ENCODE measurements around the gene NECTIN4.
"Not testable (repeated sequence)": the region's sequence is repeated elsewhere in the genome, so short reads cannot be mapped to it uniquely, and the experiment has no call there.

NECTIN4 gene

DNA sequence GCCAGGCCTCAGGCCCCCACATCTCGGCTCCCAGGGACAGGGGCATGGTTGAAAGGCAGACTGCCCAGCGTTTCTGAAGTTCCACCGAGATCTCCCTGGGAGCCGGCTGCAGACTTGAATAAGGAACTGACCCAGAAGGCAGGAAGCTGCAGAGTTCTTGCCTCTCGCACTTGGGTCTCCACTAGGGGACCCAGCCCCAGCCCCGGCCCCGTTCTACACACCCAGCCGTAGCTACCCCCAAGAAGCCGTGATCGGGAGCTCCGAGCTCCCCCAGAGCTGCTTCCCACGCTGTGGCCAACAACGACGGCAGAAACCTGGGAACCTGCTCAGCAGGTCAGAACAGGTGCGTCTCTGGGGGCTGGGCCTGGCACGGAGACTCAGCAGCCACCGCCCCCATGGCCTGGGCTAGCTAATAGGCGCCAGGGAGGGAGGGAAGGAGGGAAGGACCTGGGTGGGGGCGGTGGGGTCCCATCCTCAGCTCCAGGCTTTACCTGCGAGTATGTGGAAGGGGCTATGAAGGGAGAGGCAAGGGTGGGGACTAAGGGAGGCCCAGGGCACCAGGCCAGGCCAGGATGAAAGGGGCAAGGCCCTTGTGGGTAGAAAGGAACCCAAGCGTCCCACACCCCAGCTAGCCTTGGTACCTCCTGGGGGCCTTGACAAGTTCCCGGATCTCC, at the start of gene NECTIN4:
Gene NECTIN4, minus strand, starts transcription at position 308 of the 674 bp plus-strand sequence. Its CDS starts 262 bp downstream, at position 46.
- DNase-seq, result peak; percentile 48

DNA sequence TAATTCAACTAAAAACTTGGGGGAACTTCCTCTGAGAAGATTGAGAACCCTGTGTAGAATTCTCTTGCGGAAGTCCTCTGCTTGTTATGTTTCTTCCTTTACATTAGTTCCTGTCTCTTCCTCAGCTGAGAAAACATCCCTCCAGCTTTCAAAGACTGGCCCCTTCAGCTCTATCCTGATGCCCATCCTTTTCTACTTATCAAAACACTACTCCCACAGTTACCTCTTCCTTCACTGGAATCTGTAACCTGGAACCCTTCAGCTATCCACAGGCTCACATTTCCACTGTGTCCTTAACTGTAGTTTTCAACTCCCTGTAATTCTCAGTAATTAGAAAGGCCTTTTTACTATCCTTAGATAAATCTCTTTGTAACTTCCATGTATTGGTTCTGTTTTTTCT, 49.1 kb upstream of the NECTIN4 start:
- no peak for DNase-seq

DNA sequence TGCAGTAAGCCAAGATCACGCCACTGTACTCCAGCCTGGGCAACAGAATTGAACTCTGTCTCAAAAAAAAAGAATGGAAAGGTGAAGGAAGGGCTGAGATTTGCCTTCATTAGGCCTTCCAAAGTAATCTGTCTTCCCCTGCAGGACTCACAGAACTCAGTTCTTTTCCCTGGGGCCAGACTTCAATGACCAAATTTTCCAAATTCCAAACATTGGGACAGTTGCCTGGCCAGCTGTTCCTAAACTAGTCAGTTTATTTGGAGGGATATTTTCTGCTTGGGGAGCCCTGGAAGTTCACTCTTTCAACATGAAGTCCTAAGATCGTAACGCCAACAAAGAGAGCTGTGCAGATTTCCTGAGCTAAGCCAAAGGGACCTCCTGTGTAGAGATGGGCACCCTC, 48.5 kb upstream of the NECTIN4 start:
- DNase-seq, result no peak

DNA sequence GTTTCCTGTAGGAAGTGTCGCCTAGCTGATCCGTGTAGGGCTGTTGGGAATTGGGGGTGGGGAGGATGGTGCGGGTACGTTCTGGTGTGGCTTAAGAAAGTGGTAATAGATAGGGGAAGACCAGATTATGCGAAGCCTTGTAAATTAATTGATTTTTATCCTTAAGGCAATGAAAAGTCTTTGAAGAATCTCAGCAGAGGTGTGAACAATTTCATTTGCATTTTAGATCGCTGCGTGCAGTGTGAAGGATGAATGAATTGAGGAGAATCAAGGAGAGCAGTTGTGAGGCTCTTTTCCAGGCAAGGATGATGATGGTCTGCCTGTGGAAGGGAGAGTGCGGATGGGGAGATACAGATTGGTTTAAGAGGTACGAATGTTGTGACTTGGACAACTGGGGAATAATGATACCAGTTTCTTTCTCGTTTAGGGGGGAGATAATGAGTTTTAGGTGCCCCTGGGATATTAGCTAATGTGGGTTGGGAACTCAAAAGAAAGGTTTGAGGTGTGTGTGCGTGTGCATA, 43.9 kb upstream of the NECTIN4 start:
- DNase-seq, result peak; percentile 61

DNA sequence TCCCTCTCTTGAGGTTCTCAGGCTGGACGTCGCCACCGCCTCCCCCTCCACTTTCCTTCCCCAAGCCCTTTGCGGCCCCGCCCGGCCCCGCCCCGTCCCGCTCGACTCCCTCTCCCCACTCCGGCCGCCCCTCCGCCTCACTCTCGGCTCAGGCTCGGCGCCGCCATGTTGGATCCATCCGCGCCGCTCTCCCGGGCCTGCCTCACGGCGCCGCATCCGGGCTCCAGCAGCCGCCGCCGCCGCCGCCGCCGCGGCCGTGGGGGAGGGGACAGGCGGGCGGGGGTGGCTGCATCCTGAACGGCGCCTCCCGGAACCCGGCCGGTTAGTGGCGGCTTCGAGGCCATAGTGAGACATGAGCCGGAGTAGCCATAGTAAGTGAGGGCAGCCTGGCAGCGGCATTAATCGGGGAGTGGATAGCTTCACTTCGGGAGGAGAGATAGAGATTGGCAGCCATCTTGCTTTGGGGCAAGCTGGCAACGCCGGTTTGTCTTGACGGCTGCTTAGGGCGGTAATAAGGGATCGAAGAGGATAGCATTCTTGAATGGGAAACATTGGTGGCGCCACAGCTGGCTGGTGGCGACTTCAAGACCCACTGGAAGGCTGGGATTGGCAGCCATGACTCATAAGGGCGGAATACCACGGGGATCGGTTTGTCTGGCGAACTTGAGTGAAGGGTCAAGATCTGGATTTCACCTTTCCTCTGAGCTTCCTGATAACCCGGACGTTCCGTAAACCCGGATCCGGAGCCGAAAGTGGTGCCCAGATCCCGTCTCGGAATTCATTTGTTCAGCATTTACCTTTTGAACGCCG, 43.3 kb upstream of the NECTIN4 start, which contains the start of gene DEDD:
Gene DEDD, minus strand, starts transcription at position 258 of the 810 bp plus-strand sequence. CDS start 8,205 bp downstream, outside the sequence.
- DNase-seq, result peak; percentile 96

DNA sequence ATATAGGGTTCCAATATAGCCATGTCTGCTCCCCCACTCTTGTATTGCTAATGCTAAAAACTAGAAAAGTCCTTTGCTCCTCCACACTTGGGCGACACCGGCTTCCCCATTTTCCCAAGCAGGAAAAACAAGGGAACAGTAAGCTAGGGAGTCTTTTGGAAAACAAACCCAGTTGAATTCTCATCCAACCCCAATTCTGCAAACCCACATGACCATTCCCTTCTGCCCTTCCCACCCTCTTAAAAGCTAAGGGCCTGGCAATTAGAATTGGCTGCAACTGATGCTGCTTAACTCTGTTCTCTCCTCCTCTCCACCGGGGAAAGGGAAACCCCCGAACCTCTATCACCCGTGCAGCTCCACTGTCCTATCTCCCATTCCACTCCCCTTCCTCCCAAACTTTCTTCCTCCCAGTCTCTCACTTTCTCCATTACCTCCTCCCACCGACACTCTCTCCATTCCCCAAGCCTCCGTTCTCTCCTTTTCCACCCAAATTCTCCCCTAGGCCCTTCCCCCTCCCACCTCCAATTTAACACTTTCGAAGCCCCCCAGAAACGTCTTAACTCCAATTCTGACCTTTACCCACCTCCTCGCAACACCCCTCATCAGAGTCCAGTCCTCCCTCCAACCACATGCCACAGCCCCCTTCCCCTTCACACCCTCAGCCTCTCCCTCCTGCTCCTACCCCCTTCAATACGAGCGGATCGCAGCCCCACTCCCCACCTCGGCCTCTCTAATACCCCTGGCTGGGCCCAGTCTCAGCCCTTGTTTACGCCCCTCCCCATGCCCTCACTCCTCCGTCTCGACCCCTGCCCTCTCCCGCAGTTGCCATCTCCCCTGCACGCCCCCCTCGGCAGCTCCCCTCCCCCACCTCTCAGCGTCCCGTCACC, 42.4 kb upstream of the NECTIN4 start:
- peak; percentile 6 for DNase-seq

DNA sequence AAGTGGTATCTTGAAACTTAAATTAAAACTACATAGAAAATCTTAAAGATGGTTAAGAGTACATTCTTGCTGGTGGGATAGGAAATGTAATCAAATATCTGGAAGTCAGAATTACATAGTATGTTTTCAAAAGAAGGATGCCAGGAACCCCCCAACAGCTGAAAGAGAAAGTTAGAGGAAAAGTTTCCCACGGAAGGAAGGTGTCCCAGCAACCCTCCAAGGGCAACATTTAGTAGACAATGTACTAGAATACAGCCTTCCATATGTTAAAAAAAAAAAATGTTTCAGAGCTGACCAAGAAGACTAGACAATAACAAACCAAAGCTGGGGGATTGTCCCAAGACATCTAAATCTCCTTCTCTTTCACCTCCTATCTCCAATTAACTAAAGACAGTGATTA, 40.9 kb upstream of the NECTIN4 start:
- no peak for DNase-seq

DNA sequence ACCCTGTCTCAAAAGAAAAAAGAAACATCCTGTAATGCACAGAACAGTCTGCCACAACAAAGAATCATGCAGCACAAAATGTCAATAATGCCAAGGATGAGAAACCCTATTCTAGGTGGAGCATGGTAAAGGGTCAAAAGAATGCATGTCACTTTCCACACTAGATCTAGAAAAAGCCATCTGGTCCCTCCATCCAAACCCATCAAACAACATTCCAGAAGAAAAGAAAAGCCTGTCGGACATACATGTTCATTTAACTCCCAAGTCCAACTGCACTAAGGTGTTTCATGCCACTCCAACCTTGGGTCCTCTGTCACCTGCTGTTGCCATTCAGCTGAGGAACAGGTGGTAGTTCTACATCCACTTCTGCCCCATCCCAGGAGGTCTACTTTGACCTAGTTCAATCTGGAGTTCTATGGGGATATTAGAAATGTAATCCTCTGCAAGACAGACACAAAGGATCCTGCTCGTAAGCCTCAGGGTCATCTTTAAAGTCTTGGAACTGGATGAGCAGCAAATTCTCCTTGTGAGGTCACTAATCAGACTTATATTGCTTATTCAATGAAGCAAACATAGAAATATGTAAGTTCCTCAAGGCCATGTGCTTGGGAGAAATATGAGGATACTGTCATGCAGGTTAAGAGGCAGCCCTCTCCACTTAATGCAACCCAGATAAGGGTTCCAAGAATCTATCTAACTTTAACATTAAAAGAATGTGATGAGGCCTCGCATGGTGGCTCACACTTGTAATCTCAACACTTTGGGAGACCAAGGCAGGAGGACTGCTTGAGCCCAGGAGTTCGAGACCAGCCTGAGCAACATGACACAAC, 39.4 kb upstream of the NECTIN4 start:
- DNase-seq, result no peak

DNA sequence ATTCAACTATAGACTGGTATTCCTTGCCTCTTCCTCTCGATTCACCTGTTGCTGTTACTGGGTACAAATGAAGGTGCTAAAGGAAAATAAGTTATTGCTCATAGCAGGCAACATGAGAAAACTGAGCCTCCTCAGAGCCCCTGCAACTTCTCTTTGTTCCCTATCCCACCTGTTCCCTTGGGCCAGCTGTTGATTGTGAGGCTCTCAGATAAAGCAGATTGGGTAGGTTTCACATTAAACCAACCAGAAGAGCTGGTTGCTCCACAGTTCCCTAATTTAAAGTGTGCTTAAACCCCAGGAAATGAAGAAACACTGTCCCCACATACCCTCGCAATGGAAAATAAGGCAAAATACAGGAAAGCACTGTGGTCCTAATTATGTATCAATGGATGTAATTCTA, 38.3 kb upstream of the NECTIN4 start:
- no peak for DNase-seq

DNA sequence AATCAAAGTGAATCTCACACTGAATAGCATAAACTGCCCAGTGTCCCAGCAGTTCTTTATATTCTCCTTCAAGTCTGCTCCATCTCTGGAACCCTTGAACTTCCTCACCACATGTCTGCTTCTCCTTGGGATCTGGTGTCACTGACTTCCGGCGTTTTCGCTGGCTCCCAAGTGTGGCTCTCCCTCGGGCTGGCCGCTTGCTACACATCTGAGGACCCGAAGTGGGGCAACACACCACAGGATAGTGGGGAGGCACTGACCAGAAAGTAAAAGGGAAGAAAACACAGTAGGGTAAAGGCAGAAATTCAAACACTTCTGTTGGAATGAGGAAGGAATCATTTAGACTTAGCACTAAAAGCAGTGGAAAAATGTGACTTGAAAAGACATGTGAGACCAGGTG, 33.6 kb upstream of the NECTIN4 start:
- DNase-seq, result no peak

DNA sequence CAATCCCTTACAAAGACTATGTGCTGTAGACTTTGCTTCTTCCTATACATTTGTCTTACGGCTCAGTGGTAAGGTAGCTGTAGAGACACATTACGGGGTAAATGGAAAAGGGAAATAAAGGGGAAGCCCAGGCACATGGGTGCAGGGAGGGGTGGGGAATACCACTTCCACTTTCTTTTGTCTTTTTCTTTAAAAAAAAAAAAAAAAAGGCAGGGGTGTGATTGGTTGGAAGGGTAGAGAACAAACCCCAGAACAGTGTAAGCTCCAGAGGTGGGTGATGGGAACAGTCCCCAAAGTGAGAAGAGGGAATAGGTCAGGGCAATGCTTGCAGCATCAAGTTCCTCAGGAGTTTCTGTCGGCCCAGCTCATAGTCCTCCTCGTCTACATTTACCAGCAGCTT, 32.5 kb upstream of the NECTIN4 start:
- DNase-seq, result no peak

DNA sequence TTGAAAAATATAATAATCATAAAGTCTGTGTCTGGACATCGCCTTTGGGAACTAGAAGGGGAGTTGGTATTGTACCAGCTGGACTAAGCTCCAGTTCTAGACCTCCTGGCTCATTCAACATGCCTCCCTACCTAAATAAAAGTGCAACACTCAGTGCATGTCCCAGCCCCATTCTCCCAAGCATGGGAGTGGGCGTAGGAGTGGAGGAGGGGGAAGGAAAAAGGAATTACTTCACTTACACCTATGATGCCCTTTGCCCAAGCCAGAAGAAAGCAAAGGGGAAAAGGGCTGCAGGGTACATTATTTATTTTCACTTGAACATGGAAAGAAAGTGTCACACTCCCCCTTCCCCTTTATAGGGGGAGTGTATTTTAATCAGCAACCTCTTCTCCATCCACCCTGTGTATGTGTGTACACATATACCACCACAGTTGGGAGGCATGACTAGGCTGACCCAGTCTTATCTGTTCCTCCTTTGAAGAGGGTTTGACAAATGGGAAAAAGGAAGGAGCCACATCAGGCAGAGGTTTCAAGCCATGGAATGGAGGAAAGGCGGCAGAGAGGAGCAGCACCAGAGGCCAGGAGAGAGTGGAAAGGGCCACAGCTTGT, 31.8 kb upstream of the NECTIN4 start:
- no peak for DNase-seq

DNA sequence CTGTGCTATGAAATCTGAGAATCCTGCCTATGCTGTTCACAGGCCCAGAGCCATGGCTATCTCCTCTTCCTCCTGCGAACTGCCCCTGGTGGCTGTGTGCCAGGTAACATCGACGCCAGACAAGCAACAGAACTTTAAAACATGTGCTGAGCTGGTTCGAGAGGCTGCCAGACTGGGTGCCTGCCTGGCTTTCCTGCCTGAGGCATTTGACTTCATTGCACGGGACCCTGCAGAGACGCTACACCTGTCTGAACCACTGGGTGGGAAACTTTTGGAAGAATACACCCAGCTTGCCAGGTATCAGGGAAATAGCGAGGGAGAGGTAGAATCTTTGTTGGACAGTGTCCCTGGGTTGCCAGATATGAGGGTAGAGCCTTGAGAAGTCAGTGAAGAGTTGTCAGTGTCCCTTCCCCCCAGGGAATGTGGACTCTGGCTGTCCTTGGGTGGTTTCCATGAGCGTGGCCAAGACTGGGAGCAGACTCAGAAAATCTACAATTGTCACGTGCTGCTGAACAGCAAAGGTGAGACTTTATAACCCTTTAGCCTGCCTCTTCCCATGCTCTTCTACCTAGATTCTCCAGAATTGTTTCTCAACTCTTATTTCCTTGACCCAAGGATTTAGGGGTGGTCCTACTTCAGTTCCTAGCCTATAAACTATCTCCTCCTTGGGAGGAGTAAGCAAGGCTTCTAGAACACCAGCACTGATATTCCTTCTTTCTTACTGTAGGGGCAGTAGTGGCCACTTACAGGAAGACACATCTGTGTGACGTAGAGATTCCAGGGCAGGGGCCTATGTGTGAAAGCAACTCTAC, 29.9 kb upstream of the NECTIN4 start:
- DNase-seq, result no peak

DNA sequence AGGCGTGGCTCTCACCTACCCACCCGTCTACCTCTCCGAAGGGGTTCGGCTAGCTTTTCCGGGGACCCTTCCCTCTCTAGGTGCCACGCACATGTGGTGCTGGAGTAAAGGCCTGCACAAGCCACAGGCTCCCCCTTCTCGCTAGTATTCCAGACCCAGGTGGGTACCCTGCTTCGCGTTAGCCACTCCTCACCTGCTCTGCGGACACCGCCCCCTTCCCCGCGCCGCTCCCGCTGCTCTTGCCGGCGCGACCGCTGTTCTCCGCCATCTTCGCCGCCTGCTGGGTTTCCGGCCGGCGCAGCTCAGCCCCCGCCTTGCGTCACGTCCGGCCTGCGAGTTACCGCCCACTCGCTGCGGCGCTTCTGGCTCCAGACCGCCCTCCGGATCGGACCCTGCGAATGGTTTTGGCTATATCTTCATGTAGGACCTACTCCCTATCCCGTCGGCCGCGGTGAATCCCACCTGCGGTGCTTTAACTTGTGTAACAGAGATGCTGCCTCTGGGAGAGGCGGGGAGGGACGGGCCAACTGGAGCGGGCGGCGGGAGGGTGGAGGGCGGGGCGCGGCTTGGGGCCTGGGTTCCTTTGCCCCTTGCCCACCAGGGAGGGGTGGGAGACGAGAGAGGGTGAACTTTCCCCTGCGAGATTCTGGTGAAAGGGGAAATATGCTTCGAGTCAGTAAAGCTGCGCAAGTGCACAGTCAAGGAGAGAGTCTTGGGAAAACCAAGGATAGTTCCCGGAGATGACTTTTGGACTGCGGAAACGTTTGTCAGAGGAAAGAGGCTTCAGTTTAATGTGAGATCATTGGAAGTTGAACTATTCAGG, 28.6 kb upstream of the NECTIN4 start, which contains the start of the genes NIT1 and PFDN2:
Gene NIT1, plus strand, starts transcription at position 347 of the 823 bp plus-strand sequence. Its CDS starts 72 bp downstream, at position 419.
Gene PFDN2, minus strand, starts transcription at position 279 of the 823 bp plus-strand sequence. Its CDS starts 11 bp downstream, at position 268.
- peak; percentile 68 for DNase-seq

DNA sequence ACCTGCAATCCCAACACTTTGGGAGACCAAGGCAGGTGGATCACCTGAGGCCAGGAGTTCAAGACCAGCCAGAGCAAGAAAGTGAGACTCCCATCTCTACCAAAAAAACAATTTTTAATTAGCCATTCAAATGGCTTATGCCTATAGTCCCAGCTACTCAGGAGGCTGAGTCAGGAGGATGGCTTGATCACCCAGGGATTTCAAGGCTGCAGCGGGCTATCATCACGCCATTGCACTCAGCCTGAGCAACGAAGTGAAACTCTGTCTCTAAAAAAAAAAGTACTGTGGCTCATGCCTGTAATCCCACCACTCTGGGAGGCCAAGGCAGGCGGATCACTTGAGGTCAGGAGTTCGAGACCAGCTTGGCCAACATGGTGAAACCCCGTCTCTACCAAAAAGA, 26.6 kb upstream of the NECTIN4 start:
- DNase-seq, result not testable (repeated sequence)

DNA sequence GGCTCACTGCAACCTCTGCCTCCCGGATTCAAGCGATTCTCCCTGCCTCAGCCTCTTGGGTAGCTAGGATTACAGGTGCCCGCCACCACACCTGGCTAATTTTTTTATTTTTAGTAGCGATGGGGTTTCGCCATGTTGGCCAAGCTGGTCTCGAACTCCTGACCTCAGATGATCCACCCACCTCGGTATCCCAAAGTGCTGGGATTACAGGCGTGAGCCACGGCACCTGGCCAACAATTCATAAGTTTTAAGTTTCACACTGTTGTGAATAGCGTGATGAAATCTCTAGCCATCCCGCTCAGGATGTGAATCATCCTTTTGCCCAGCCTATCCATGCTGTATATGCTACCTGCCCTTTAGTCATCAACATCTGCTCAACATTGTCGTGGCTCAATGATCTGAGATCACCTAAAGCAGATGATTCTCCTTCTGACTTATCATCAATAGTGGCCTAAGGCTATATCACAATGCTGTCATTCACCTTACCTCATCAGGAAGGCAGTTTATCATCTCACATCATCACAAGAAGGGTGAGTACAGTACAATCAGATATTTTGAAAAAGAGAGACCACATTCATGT, 25.9 kb upstream of the NECTIN4 start:
- DNase-seq, result no peak

DNA sequence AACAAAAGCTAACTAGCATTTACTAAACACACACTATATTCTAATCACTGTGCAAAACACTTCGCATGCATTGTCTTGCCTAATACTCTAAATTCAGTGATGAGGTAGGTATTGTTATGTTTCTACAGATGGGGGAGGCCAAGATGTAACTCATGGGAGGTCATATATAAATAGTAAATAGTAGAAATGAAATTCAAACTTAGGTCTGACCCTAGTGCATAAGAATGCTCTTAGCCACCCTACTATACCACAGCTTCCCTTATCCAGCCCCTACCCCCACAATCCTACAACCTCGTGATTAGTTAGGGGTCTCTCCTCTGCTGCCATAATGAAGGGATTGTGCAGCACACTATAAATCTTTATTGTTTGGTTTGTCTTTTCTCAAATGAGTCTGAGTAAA, 25.2 kb upstream of the NECTIN4 start:
- DNase-seq, result no peak

DNA sequence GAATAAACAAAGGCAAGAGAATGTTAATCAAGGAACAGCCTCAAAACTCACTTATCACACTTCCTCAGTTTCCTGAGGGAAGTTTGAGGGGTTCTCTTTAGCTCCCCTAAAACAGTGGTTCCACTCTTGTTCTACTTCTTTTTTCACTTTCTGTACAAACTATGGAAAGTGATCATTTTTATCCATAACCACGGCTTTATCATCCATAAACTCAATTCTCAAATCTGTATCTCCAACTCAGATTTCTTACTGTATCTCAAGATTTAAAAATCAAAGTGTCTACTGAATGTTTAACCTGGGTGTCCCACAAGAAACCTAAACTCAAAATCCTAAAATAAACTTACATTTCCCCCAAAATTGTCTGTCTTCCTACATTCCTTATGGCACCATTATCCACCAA, 24.6 kb upstream of the NECTIN4 start:
- no peak for DNase-seq

DNA sequence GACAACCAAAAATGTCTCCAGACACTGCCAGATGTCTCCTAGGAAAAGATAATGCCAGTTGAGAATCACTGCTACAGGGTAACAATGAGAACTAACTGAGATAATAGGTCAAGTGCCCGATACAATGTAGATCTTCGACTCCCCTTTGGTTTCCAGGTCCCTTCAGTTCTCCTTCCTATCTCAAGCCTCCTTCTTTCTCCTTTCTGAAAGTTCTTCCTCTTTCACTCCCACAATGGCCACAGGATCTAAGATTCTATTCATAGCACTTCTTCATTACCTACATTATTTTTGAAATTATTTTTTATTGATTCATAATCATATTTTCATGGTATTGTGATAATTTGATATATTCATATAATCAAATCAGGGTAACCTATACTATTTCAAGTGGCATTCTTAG, 22.2 kb upstream of the NECTIN4 start:
- no peak for DNase-seq

All from NCI-H510A treated with DMSO at 0.1 percent for 48 hours (cell line).